ENCODE results near the gene VKORC1L1. TPM values are rescaled to one million over a fixed set of nuclear protein-coding genes. Genes with fewer than 3 reads are reported as not detected.

The VKORC1L1 gene
- polyA plus RNA-seq, 5 donors, result 32.9 to 46.8 (median 37.7) TPM

Other genes with a start within 250 kb of the VKORC1L1 start
- gene GUSB, start 109.1 kb downstream of the VKORC1L1 start, polyA plus RNA-seq (ENCODE audit: insufficient read depth in 1 of 5, insufficient read length in 5 of 5, low replicate concordance in 1 of 5), result 10 to 100 TPM; 57.2 to 68.6 (median 61.2) TPM
- gene ASL, start 202.7 kb downstream of the VKORC1L1 start, polyA plus RNA-seq (ENCODE audit: insufficient read depth in 1 of 5, insufficient read length in 5 of 5, low replicate concordance in 1 of 5), result 10 to 100 TPM; 20.5 to 29.9 (median 23.6) TPM
- 10 to 100 TPM; 27.7 to 39.9 (median 34.9) TPM for gene CRCP, start 241.8 kb downstream of the VKORC1L1 start, polyA plus RNA-seq (ENCODE audit: insufficient read depth in 1 of 5, insufficient read length in 5 of 5, low replicate concordance in 1 of 5)

Data from right lung (tissue), 5 donors.